GM10847 (cell line): Measurements from ENCODE around the gene CA14.

Experiments
- POLR2A ChIP-seq: IDR thresholded peaks from 2 replicates; pipeline ENCODE4 v1.6.1; 2011; ENCODE audit not compliant: insufficient read length; ENCODE audit errors: extremely low read depth

CA14 gene

GRCh38 chr1:150268705-150269403 is 11.3 kb downstream of the CA14 start, which contains the start of gene APH1A:
Gene APH1A, minus strand, starts transcription at chr1:150269016. Its CDS starts 206 bp downstream, at chr1:150268810.
- TF ChIP-seq POLR2A: no peak

GRCh38 chr1:150269451-150269850 is 11.9 kb downstream of the CA14 start:
- TF ChIP-seq POLR2A: no peak

- TF ChIP-seq POLR2A: no peak
Observed at GRCh38 chr1:150271291-150271959, 13.9 kb downstream of the CA14 start.

DNA sequence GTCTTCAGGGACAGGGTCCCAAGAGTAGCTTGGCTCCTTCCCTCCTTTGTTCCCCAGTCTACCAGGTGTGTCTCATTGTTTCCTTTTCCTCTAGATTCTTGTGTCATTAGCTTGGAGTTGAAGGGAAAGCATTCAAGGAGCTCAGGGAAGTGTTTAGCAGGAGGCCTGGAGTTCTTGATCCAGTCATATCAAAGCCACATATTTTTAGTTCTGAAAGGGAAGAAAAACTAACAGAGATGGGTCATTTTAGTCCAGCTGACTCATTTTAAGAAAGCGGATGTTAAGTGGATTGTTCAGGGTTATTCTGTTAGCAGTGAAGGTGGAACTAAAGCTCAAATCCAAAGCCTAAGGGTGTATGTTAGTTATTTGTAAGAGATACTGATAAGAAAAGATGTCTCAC is 15.7 kb downstream of the CA14 start:
- TF ChIP-seq POLR2A: no peak

GRCh38 chr1:150280138-150280707 is 22.6 kb downstream of the CA14 start:
- TF ChIP-seq POLR2A: no peak

GRCh38 chr1:150281221-150281757 is 23.7 kb downstream of the CA14 start:
- TF ChIP-seq POLR2A: no peak

DNA sequence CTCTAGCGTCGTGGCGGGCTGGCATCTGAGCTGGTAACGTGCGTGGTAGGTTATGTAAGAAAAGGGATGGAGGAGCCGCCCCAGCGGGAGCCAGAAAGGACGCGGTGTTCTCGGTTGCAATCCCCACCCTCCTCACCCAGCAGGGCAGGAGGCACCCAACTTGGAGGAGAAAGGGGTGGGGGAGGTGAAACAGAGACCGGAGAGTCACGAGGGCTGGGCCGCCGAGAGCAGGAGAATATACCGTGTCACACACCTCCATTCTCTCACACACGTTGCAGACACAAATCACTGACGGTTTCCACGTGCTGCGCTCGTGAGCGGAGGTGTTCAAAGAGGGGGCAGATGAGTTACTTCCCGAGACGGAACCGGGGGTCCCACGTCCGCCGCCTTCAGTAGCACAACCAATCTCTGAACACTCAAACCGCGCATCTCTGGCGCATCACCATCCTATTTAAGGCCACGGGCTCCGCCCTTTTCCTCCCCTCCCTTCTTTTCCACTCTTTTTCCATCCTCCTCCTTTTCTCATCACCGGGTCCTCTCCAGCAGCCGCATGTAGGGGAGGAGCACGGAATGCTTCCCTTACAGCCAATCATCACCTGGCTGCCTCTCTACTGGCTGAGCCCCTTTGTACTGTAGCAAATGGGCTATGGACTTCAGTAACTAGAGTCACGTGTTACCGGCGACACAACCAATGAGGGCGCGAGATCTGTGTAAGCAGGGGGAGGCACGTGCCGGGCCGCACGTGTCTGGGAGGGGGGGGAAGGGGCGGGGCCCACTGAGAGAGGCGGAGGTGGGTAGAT is 24.4 kb downstream of the CA14 start, which contains the start of gene CIART:
TSS of gene CIART (plus strand) at position 797 of the 800 bp plus-strand sequence. CDS start 714 bp downstream, outside the sequence.
- TF ChIP-seq POLR2A: no peak

- no peak for TF ChIP-seq POLR2A
Observed at GRCh38 chr1:150282558-150282958, 25.0 kb downstream of the CA14 start.

- TF ChIP-seq POLR2A: no peak
Observed at GRCh38 chr1:150283260-150283659, 25.7 kb downstream of the CA14 start.

DNA sequence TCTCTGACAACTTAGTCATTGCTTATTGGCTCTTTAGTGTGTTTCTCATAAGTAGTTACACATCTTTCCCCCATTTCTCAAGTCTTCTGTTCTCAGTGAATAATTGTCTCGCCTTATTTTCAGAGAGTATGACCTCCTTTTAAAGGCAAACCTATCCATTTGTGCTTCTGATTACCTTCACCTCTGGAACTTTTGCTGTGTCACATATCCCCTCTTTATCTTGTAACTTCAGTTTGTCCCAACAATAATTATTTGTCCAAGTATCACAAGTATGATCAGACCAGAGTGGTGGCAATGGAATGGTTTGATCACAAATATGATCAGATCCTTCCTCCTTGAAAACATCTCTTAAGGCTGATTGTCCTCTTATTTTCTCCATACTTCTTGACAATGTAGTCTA is 30.8 kb downstream of the CA14 start:
- TF ChIP-seq POLR2A: no peak

GRCh38 chr1:150288822-150289221 is 31.2 kb downstream of the CA14 start:
- TF ChIP-seq POLR2A: no peak

DNA sequence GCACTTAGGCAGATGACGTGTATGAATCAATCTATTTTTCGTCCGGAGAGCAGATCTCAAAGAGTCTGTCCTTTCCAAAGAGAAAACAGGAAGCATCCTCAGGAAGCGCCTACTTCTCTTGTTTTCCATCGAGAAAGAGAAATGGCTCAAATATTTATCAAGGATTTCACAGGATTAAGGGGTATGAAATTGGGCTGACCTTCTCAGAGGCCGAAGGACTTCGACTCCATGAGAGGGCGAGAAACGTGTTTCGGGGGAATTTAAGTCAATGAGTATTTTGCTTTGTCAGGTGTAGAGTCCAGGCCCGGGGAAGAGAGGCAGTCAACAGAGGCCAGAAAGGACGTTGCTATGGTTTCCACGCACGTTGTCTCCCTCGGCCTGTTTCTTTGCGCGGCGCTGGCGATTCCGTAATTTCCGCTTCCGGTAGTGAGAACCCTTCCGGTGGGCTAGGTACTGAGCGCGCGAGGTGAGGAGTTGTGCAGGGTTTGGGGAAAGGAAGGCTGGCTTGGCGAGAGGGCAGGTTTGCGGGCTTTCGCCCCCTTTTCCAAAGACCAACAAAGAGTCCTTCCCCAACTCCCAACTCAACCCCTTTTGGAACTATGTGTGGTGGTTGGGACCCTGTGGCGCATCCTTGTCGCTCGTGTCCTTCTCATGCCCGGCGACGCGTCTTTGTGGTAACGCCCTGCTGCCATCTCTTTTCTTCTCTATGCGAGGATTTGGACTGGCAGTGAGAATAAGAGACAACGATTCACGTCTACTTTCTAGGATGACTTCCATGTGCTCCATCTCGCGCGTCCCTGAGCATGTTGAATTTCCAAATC is 36.1 kb downstream of the CA14 start, which contains the start of gene MRPS21:
TSS of gene MRPS21 (plus strand) at position 429 of the 821 bp plus-strand sequence. CDS start 506 bp downstream, outside the sequence.
- peak; percentile 85 for TF ChIP-seq POLR2A

DNA sequence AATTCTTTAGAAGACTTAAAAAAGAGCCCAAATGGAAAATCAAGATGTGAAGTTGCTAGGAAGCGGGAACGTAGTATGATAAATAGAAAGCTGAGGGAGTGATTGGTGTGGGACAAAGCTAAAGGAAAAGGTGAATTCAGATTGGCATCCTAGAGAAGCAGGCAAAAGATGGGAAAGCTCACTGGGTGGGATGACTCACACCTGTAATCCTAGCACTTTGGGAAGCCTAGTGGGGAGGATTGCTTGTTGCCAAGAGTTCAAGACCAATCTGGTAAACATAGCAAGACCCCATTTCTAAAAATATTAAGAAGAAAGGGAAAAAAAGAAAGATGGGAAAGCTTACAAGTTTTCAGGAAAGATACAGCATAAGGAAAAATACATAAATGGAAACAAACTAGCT is 37.9 kb downstream of the CA14 start:
- no peak for TF ChIP-seq POLR2A

DNA sequence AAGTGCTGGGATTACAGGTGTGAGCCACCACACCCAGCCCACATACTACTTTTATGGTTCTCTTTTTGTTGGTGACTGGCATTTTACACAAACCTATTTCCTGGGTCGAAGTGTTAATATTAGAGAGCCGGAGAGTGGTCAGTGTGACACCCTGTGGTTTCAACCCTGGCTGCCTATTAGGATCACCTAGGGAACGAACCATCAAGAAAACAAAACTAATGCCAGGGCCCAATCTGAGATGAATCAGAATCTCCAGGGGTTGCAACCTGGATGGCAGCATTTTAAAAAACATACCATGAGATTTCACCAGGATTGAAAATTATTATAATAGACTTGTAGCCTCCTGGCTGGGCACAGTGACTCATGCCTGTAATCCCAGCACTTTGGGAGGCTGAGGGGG is 42.1 kb downstream of the CA14 start:
- no peak for TF ChIP-seq POLR2A
